Measurements from ENCODE around the gene MELTF. TPM values are rescaled to one million over a fixed set of nuclear protein-coding genes. Genes with fewer than 3 reads are reported as not detected.
A peak's percentile ranks its signal among the peaks of the same experiment; 100 is the strongest.

Gene MELTF
- total and polyA plus RNA-seq, 5 experiments from 2014 or later, result 0.12 to 1.2 (median 0.36) TPM; not detected in 2

DNA sequence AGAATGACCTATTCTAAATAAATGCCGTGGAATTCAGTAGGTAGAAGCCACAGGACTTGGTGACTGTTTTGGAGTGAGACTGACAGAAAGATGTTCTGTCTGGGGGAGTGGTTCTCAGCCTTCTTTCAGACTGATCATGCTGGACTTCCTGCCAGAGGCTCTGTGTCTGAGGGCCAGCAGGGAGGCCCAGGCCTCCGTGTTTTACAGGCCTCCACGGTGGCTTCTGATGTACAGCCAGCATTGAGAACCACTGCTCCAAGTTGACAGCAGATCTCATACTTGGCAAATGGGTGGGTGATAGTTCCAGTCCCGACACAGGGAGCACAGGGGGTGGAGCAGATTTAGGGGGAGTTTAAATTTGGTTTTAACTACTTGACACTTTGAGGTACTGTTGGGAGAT, 54.3 kb downstream of the MELTF start:
- no peak overlapping the region for H3K4me3 Mint-ChIP-seq
- peaks cover 6 to 16% (median 11%) of the 10 kb centered on the region in 5 donors for H3K27me3 Mint-ChIP-seq
- POLR2A ChIA-PET, result no interaction called here
- no peak for ATAC-seq
- no peak overlapping the region for H3K27ac Mint-ChIP-seq
- DNase-seq, result no peak
- H3K36me3 Mint-ChIP-seq, result no peaks in the 10 kb centered on the region
- no peaks in the 10 kb centered on the region for H3K9me3 Mint-ChIP-seq
- peaks cover 0 to 6% (median 1%) of the 10 kb centered on the region in 4 donors for H3K4me1 Mint-ChIP-seq

DNA sequence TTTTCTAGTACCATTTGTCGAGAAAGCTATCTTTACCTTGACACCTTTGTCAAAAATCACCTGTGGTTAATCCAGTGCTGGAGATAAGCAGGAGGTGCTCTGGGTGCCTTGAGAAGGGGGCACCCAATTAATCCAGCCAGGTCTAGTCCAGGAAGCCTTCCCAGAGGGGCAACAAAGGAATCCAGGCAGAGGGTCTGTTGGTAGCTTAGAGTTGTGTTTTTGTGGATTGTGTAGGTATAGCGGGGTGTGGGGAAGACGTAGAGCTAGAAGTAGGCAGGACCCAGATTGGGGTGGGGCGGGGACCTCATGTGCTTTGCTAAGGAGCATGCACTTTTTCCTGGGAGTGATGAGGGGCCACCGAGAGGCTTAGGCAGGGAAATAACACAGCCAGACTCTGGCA, 55.0 kb downstream of the MELTF start:
- POLR2A ChIA-PET, result no interaction called here
- H3K4me3 Mint-ChIP-seq, result no peak overlapping the region
- H3K9me3 Mint-ChIP-seq, result no peaks in the 10 kb centered on the region
- H3K27me3 Mint-ChIP-seq, result peaks cover 6 to 16% (median 11%) of the 10 kb centered on the region in 5 donors
- H3K27ac Mint-ChIP-seq, result peak overlapping the region in 1 of 10 donors; percentile 18
- ATAC-seq (no peak), DNase-seq (no peak)
- H3K4me1 Mint-ChIP-seq, result peaks cover 0 to 6% (median 4%) of the 10 kb centered on the region in 4 donors
- no peaks in the 10 kb centered on the region for H3K36me3 Mint-ChIP-seq

DNA sequence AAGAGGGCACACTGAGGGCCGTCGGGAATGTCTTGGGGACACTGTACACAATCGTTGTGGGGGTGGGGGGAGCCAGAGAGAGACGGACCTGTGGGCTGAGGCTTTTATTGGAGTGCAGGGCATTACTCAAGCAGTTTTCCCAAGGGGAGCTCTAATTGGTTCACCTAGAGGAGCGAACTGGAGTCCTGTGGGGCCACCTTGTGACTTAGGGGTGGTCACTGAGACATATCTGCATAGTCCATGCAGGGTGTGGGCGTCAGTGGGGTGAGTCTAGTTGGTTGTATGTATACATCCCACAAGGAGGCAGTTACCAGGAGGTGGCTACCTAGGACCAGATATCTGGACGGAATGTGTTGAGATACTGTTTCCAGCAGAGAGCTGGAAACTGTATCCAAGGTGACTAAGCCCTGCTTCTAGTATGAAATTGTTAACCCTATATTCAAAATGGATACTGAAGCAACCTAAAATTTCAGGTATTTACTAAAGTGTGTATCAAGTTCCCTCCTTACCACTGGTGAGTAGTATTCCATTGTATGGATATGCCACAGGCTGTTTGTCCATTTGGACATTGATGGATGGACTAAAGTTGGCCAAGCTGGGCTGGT, 58.4 kb downstream of the MELTF start:
- no peak for DNase-seq
- H3K9me3 Mint-ChIP-seq, result no peaks in the 10 kb centered on the region
- H3K36me3 Mint-ChIP-seq, result no peaks in the 10 kb centered on the region
- no peak overlapping the region for H3K27ac Mint-ChIP-seq
- H3K27me3 Mint-ChIP-seq, result peaks cover 2 to 23% (median 16%) of the 10 kb centered on the region in 5 donors
- peak overlapping the region in 6 of 10 donors; percentile 8 to 87 (median 64) for H3K4me3 Mint-ChIP-seq
- POLR2A ChIA-PET, result interaction anchor here (1.2 to 3.7 kb wide), 2 partner anchors 29 to 359 kb away, joined by 3 to 14 read pairs; partner anchors contain the start of gene NCBP2
- peaks cover 3 to 12% (median 6%) of the 10 kb centered on the region in 4 donors for H3K4me1 Mint-ChIP-seq
- no peak for ATAC-seq

DNA sequence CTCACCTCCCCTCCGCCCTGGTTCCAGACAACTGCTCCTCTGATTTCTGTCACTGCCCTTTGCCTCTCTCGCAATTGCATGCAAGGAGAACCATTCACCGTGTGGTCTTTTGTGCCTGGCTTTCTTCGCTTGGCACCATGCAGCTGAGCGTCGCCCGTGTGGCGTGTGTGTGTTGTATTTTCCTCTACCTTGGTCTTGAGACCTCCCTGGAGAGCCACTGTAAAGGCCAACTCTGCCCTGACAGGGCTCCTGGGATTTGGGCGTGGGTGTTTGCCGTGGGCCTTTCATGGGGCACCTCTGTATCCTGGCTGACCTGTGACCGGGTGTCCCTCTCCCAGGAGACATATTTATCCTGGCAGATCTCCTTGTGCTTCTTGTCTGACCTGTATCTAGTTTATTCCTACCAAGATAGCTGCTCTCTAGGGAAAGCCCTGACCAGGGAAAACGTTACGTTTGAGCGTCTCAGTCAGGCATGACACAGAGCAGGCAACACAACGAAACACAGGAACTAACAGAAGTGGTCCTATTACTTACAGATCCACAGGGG, 59.0 kb downstream of the MELTF start:
- Mint-ChIP-seq H3K27me3 (peaks cover 2 to 23% (median 17%) of the 10 kb centered on the region in 5 donors), H3K9me3 (no peaks in the 10 kb centered on the region), H3K36me3 (no peaks in the 10 kb centered on the region), H3K4me3 (peak overlapping the region; percentile 49 to 87 (median 80)), H3K27ac (peak overlapping the region in 4 of 10 donors; percentile 7 to 76 (median 22)), H3K4me1 (peaks cover 3 to 12% (median 6%) of the 10 kb centered on the region in 4 donors)
- no peak for ATAC-seq
- POLR2A ChIA-PET, result interaction anchor here (1.2 to 3.7 kb wide), 2 partner anchors 29 to 358 kb away, joined by 3 to 14 read pairs; partner anchors contain the start of gene NCBP2
- DNase-seq, result no peak

DNA sequence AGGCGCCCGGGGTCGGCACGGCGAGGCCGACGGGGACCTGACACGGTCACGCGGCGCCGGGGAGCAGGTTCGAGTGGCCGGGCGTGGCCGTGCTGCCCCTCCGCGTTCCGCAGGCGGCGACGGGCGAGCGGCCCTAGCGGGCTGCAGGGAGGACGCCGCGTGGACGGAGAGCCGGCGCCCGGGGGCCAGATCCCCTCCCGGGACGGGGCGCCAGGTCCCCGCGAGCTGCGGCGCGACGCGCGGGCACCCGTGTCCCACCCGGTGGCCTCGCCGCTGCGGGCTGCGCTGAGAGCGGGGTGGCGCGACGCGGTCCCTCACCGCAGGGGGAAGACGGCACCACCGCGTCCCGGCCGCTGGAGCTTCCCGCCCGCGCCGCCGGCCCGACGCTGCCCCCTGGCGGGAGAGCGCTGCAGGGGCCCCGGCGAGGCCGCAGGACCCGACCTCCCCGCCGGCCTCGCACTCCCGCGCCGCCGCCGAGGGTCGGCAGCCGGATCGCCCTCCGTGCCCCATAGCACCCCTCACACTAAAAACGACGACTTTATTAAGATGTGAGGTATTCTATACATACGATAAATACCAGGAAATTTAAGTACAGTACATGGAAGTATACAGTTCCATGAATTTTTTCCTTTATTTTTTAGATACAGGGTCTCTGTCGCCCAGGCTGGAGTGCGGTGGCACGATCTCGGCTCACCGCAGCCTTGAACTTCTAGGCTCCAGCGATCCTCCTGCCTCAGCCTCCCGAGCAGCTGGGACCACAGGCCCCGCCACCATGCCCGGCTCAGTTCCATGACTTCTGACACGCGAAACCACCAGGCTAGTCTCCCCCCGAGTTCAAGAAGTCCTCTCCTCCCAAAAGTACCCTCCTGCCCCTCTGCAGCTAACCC, 59.7 kb downstream of the MELTF start:
- Mint-ChIP-seq H3K4me1 (peaks cover 3 to 12% (median 6%) of the 10 kb centered on the region in 4 donors), H3K27me3 (peaks cover 0 to 19% (median 14%) of the 10 kb centered on the region in 5 donors), H3K4me3 (peak overlapping the region; percentile 49 to 87 (median 80)), H3K9me3 (no peaks in the 10 kb centered on the region), H3K36me3 (no peaks in the 10 kb centered on the region), H3K27ac (peak overlapping the region in 4 of 10 donors; percentile 7 to 76 (median 22))
- peak; percentile 75 to 82 for ATAC-seq
- POLR2A ChIA-PET, result interaction anchor here (1.2 to 3.7 kb wide), 3 partner anchors 28 to 358 kb away, joined by 3 to 14 read pairs (median 3); partner anchors contain the start of gene NCBP2
- peak; percentile 32 to 73 (median 66) for DNase-seq

DNA sequence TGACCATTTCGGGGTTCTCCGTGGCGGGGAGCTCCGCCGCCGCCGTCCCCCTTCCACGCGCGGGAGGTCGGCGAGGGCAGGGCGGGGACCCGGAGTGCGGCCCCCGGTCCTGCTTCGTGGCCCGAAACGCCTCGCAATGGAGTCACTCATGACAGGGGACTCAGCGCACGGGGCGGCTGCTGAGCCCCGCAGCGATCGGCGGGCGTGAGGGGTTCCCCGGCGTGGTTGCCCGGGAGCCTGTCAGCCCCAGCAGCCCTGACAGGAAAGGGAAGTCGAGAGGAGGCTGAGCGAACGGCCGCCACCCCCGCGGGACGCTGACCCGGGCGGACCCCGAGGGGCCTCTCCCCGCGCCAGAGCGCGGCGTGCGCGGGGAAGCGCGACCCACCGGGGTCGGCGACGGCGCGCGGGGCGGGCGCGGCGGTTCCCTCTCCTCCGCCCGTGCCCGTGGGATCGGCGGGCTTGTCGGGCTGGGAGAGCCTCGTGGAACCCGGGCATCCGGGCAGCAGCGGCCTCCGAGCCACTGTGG, 60.4 kb downstream of the MELTF start:
- H3K36me3 Mint-ChIP-seq, result no peaks in the 10 kb centered on the region
- POLR2A ChIA-PET, result interaction anchor here (1.3 to 3.7 kb wide), 3 partner anchors 10 to 228 kb away, joined by 3 to 14 read pairs (median 6); partner anchors contain the start of gene NCBP2
- H3K4me1 Mint-ChIP-seq, result peaks cover 3 to 12% (median 6%) of the 10 kb centered on the region in 4 donors
- ATAC-seq, result peak; percentile 51 to 63
- peaks cover 0 to 19% (median 10%) of the 10 kb centered on the region in 5 donors for H3K27me3 Mint-ChIP-seq
- peak in 7 of 10 donors; percentile 14 to 47 (median 38) for DNase-seq
- H3K27ac Mint-ChIP-seq, result peak overlapping the region in 1 of 10 donors; percentile 22
- no peaks in the 10 kb centered on the region for H3K9me3 Mint-ChIP-seq
- peak overlapping the region; percentile 71 to 94 (median 84) for H3K4me3 Mint-ChIP-seq

DNA sequence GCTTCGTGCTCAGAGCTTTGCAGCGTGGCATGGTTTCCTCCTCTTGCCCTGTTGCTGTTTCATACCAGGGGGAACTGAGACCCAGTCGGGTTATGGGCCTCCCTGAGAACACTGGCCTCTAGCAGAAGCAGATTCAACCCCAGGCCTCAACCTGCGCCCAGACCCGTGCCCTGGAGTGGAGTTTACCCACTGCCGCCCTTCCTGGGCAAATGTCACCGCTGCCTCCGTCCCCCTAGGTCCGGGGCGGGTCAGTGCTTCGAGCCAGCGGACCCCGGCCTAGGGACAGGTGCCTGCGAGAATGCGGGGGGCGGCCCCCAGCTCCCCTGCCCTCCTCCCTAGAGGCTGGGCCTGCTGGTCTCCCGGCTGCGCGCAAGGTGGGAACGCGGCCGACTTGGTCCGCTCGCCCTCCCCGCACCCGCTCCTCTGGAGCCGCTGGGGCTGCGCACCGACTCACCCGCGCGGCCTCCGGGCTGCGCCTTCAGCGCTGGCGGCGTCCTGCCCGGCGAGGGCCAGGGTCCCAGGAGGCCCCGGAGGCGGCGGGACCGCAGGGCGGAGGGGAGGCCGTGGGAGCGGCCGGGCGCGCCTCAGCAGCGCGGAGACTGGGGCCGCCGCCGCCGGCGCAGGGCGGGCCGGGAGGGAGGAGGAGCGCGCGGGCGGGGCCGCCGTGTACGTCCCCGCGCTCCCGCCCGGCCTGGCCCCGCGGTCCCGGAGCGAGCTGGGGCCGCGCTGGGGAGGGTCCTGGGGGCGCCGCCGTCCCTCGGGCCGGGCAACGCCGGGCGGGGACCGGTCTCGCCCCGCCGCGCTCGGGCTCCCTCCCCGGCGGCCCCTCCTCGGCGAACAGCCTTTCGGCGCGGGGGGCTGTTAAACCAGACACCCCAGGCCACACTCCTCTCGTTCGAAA, 61.1 kb downstream of the MELTF start, which contains the start of gene PIGZ:
Gene PIGZ (minus strand): TSS at position 601 of the 901 bp plus-strand sequence. CDS start 16,802 bp downstream, outside the sequence.
- H3K9me3 Mint-ChIP-seq, result no peaks in the 10 kb centered on the region
- POLR2A ChIA-PET, result interaction anchor here (1.3 to 3.7 kb wide), 3 partner anchors 9 to 228 kb away, joined by 3 to 14 read pairs (median 6); partner anchors contain the start of gene NCBP2
- H3K4me1 Mint-ChIP-seq, result peaks cover 3 to 12% (median 6%) of the 10 kb centered on the region in 4 donors
- H3K27ac Mint-ChIP-seq, result peak within 1 kb of the TSS in 1 of 10 donors; percentile 22
- peak; percentile 68 to 69 for ATAC-seq
- peak within 1 kb of the TSS; percentile 71 to 94 (median 84) for H3K4me3 Mint-ChIP-seq
- H3K36me3 Mint-ChIP-seq, result no peaks in the 10 kb centered on the region
- H3K27me3 Mint-ChIP-seq, result peaks cover 0 to 19% (median 10%) of the 10 kb centered on the region in 5 donors
- peak in 5 of 10 donors; percentile 11 to 27 (median 22) for DNase-seq

DNA sequence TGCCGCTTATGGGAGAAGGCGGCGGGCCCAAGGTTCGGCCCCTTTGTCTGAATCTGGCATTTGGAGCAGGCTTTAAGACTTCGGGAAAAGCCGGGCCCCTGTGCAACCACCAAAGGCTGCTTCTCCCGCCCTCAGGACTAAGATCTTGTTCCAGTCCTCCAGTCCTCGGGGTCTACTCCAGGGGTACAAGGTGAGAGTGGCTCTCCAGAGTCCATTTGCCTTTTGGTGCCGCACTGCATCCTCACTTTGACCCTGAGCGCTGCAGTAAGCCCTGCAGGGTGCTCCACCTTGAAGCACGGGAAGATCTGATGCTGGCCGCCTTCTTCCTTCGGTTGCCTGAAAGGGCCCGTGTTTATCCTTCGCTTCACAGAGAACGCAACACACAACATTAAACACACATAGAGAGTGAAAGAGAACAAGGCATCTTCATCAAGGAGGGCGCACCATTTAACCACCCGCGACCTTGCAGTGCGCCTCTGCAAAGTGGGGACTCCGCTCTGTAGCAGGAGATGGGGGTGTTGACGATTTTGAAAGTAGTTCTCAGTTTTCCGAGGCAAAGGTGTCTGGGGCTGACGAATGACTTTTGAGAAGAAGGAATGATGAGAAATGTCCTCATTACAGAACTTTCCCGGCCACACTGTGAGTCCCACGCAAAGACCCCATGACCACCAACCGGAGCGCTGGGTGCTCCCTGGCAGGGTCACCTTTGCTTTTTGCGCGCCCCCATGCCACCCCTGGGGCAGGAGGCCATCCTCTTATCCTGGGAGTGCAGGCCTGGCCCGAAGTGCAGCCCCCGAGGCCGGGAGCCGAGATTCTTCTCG, 62.0 kb downstream of the MELTF start:
- Mint-ChIP-seq H3K9me3 (no peaks in the 10 kb centered on the region), H3K27me3 (peaks cover 0 to 19% (median 10%) of the 10 kb centered on the region in 5 donors), H3K4me3 (peak overlapping the region; percentile 42 to 78 (median 72)), H3K36me3 (no peaks in the 10 kb centered on the region), H3K27ac (peak overlapping the region in 2 of 10 donors; percentile 11 to 30), H3K4me1 (peaks cover 3 to 12% (median 6%) of the 10 kb centered on the region in 4 donors)
- POLR2A ChIA-PET, result interaction anchor here (1.5 to 3.7 kb wide), 2 partner anchors 8 to 26 kb away, joined by 6 to 14 read pairs; partner anchors contain the start of gene NCBP2
- DNase-seq (no peak), ATAC-seq (no peak)

DNA sequence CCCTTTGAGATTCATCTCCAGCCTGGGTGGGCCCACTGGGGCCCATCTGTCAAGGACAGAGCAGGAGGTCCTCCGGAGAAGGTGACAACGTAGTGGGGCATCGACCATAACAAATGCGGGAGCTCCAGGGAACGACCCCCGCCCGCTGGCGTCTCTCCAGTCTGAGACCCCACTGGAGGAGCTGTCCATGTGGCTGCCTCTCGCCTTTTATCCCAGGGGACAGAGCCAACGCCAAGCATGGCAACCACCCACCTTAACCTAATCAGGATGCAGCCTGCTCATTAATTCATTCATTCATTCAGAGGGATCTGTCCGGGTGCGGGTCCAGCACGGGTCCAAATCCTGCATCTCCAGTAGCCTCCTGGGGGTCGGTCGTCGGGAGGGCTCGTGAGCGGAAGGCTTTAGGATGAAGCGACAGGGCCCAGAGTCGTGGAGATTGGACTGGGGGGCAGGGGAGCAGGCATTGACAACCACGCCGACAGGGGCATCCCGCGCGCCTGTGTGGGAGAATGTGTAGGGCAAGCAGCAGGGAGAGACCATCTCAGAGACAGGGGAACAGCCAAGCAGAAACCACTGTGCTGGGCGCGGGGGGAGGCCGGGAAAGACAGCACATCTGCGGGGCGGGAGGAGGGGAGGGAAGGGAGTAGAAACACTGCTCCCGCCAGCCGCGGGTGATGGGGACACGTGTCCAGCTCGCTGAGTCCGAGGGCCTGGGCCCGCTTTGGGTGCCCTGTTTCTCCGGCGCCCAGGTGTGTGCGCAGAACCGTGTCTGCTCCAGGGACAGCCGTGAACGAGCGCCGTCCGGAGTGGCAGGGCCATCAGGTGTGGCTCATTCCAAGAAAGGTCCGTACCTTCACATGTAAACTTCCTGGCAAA, 62.9 kb downstream of the MELTF start:
- POLR2A ChIA-PET, result no interaction called here

DNA sequence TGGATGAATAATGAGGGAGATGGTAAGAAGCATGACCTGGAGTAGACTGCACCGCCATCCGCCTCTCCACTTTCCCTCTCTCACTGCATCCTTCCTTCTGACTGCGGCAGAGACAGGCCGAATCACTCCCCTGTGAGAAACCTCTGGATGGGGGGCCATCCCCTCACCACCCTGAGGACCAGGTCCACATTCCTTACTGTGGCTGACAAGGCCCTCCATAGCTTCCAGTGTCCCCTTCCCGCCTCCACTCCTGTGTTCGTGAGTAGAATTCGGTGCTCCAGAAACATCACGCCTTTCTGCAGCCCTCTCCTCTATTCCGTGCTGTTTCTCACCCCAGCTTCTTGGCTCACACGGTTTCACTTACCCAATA, 63.8 kb downstream of the MELTF start:
- Mint-ChIP-seq H3K27me3 (peaks cover 0 to 18% (median 10%) of the 10 kb centered on the region in 5 donors), H3K4me3 (no peak overlapping the region), H3K27ac (no peak overlapping the region), H3K4me1 (peaks cover 3 to 12% (median 6%) of the 10 kb centered on the region in 4 donors), H3K36me3 (no peaks in the 10 kb centered on the region), H3K9me3 (no peaks in the 10 kb centered on the region)
- POLR2A ChIA-PET, result no interaction called here
- no peak for ATAC-seq
- DNase-seq, result no peak

More for the DNA sequence above, 62.9 kb downstream of the MELTF start:
- Mint-ChIP-seq H3K4me1 (peaks cover 3 to 12% (median 6%) of the 10 kb centered on the region in 4 donors), H3K36me3 (no peaks in the 10 kb centered on the region), H3K27ac (peak overlapping the region in 1 of 10 donors; percentile 24), H3K4me3 (peak overlapping the region in 6 of 10 donors; percentile 4 to 76 (median 52)), H3K9me3 (no peaks in the 10 kb centered on the region), H3K27me3 (peaks cover 0 to 19% (median 10%) of the 10 kb centered on the region in 5 donors)
- no peak for DNase-seq
- no peak for ATAC-seq
